ENCODE measurements around the gene BBOX1.

The BBOX1 gene

GRCh38 chr11:27158456-27159334, 118.1 kb downstream of the BBOX1 start:
- TF ChIP-seq GATA3 (IDR thresholded peaks at IDR 0.05; ENCODE audit: low read depth, low read length) (no peak), GATA2 (IDR thresholded peaks at IDR 0.05; ENCODE audit: low read depth, low read length) (no peak)

- no peak for TF ChIP-seq GATA3 (IDR thresholded peaks at IDR 0.05; ENCODE audit: low read depth, low read length)
- no peak for TF ChIP-seq GATA2 (IDR thresholded peaks at IDR 0.05; ENCODE audit: low read depth, low read length)
These were observed 118.7 kb downstream of the BBOX1 start for GRCh38 chr11:27159335-27159679.

- no peak for TF ChIP-seq GATA3 (IDR thresholded peaks at IDR 0.05; ENCODE audit: low read depth, low read length)
- no peak for TF ChIP-seq GATA2 (IDR thresholded peaks at IDR 0.05; ENCODE audit: low read depth, low read length)
These were observed 120.5 kb downstream of the BBOX1 start for GRCh38 chr11:27161071-27161470.

GRCh38 chr11:27162237-27162636, 121.6 kb downstream of the BBOX1 start:
- no peak for TF ChIP-seq GATA3 (IDR thresholded peaks at IDR 0.05; ENCODE audit: low read depth, low read length)

GRCh38 chr11:27166130-27166529, 125.5 kb downstream of the BBOX1 start:
- no peak for TF ChIP-seq GATA2 (IDR thresholded peaks at IDR 0.05; ENCODE audit: low read depth, low read length)
- TF ChIP-seq GATA3 (IDR thresholded peaks at IDR 0.05; ENCODE audit: low read depth, low read length) = no peak

GRCh38 chr11:27171376-27171958, 130.9 kb downstream of the BBOX1 start:
- no peak for TF ChIP-seq GATA2 (IDR thresholded peaks at IDR 0.05; ENCODE audit: low read depth, low read length)
- TF ChIP-seq GATA3 (IDR thresholded peaks at IDR 0.05; ENCODE audit: low read depth, low read length) = no peak

- no peak for TF ChIP-seq GATA2 (IDR thresholded peaks at IDR 0.05; ENCODE audit: low read depth, low read length)
- TF ChIP-seq GATA3 (IDR thresholded peaks at IDR 0.05; ENCODE audit: low read depth, low read length) = no peak
These were observed 132.9 kb downstream of the BBOX1 start for GRCh38 chr11:27173545-27173944.

- no peak for TF ChIP-seq GATA3 (IDR thresholded peaks at IDR 0.05; ENCODE audit: low read depth, low read length)
These were observed 133.4 kb downstream of the BBOX1 start for GRCh38 chr11:27174021-27174420.

GRCh38 chr11:27174672-27175210, 134.1 kb downstream of the BBOX1 start:
- TF ChIP-seq GATA2 (IDR thresholded peaks at IDR 0.05; ENCODE audit: low read depth, low read length) (no peak), GATA3 (IDR thresholded peaks at IDR 0.05; ENCODE audit: low read depth, low read length) (no peak)
